GM18502 (cell line): ENCODE results near the gene LAMB3.

Experiments
- ATAC-seq: cut with Tn5 transposase; IDR thresholded peaks from one replicate; pipeline ENCODE4 v1.9.1; 2021; ENCODE audit warnings: mild to moderate bottlenecking; ENCODE audit not compliant: unreplicated experiment, poor library complexity

The LAMB3 gene

DNA sequence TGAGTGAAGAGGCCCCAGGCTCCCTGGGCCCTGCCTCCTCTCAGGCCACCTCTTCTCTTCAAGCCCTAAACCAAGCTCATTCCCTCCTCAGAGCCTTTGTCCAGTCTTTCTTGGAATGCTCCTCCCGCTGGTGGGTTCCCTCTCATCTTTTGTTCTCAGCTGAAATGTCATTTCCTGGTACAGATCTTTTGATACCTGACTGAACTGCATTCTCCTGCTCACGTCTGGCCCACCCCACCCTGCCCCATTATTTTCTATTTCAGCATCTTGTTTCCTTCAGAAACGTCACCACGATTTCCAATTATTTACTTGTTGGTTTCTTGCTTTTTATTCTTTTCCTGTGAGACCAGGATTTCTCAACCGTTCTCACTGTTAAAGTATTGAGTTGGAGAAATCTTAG lies 16.4 kb downstream of the LAMB3 start:
- ATAC-seq: no peak

DNA sequence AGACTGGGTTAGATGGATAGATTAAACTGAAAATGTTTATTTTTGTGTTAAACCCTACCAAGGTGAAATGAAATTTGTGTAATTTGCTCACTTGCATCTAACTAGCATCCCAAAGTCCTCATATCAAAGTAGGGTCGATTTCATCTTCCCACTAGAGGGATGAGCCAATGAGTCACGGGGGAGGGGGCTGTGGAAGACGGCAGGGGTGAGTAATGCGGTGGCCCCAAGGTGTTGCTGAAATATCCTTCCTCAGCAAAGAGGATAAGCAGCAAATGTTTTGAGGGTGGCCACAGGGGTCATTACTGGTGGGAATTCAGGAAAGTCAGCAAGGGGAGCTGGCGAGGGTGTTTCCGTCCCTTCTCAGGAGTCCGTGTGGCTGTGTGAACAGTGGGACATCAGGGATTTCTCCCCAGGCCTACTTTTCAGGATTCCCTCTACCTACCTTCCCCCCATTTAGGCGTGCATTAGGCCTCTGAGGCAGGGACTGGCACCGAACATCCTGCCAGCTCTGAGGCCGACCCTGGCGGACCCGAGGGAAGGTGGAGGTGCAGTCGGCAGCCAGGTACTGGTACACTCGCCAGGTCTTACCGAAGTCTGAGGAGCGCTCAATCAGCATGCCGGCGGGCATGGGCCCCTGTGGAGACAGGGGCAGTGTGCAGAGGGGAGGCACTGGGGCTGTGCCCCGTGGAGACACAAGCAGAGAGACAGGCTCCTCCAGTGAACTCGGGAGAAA lies 18.1 kb downstream of the LAMB3 start:
- no peak for ATAC-seq

DNA sequence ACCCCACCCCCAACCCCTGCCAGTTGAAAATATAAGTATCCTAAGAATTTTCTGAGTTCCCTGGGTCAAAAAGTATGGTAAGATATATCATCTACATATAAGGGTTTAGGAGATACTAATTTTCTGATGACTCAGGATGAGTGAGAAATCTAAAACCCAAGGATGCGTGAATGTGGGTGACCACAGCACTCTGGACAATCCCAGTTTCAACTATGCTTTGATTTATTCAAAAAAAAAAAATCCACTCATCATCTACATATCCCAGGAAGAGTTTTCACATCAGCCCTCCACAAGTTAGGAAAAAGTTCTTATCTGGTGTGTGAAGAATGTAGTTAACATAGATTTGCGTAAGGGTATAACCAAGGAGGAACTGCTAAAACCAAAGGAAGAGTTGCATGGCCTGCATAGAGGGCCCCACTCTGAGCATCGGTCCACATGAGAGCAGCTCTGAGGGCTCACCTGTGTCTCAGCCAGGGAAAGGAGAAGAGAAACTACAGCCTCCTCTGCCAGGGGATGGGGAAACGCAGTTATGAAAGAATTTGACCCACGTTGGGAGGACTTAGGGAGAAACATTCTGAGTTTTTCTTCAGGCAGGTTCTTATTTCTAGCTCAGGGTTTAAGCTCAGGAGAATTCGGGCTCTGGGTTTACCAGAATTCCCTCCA lies 18.8 kb downstream of the LAMB3 start:
- no peak for ATAC-seq

GRCh38 chr1:209630383-209631225 lies 21.6 kb downstream of the LAMB3 start:
- no peak for ATAC-seq

- ATAC-seq: no peak
These were observed 22.4 kb downstream of the LAMB3 start for GRCh38 chr1:209629621-209630382.

DNA sequence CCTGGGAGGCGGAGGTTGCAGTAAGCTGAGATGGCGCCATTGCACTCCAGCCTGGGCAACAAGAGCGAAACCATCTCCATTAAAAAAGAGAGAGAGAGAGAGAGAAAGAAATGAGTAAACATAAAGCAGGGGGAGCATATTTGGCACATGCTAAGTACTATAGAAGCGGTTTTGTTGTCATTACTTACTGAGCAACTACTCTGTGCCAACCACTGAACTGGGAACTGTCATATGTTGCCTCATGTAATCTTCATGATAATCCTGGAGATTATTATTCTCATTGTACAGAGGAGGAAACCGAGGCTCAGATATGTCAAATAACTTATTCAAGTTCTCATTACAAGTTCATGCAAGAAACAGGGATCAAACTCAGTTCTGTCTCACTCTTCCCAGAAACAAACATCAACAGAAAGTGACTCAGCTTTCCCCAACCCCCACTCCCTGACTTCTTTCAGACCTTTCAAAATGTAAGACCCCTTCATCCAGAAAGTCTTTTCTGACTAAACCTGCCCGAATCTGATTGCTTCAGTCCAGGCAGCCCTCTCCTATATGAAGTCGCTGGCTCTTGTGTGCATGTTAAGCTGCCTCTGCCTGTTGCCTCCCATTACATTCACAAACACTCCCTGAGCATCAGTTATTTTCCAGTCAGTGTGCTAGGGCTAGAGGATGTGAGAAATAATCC lies 23.5 kb downstream of the LAMB3 start:
- ATAC-seq: no peak

DNA sequence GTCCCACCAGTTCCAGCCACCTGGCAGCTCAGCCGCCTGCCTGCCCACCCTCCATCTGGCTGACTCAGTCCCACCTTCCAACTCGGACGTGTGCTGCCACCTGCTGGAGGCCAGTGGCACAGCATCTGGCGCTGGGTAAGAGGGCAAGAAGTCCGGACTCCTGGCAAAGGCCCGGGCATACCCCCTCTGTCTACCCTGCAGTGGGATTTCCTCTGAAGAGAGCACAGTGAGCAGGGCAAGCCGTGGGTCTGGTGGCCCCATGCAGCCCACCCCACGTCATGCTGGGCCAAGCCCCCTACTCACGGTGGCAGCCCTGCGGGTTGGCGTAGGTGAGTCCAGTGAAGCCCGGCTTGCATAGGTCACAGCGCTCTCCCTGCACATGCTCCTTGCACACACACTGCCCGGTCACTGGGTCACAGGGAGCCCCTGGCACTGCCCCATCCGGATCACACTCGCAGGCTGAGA lies 24.5 kb downstream of the LAMB3 start:
- peak; percentile 85 for ATAC-seq

DNA sequence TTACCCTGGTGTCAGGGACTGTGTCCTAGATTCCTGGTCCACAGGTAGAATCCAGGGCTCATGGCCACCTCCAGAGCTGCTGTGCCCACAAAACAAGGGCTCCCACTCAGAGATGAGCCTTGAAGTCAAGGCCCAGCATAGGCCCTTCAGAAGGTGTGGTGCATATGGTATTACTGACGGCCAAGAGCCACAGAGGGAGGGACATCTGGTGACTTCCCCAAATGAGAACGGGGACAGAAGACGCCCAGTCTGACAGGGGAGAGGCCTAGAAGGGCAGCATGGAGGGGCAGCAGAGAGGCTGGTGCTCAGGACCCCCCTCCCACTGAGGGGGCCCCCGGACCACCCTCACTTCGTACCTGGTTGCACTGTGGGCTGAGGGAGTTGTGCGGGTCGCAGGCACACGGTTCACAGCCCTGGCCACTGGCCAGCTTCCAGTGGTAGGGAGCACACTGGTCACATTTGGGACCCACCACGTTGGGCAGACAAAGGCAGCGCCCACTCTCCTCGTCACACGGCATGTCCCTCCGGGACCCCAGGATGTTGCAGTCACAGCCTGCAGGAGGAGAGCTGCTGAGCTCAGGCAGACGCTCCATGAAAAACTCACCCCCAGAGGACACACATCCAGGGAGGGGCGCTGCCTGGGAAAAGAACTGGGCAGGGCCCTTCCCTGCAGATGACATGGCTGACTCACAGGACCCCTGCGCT lies 25.0 kb downstream of the LAMB3 start:
- no peak for ATAC-seq

GRCh38 chr1:209626346-209627026 lies 25.7 kb downstream of the LAMB3 start:
- ATAC-seq: no peak

GRCh38 chr1:209625791-209626285 lies 26.4 kb downstream of the LAMB3 start:
- ATAC-seq: no peak

- no peak for ATAC-seq
These were observed 27.4 kb downstream of the LAMB3 start for GRCh38 chr1:209624558-209625549.

GRCh38 chr1:209622841-209623829 lies 29.1 kb downstream of the LAMB3 start:
- ATAC-seq: no peak

GRCh38 chr1:209621741-209622655 lies 30.2 kb downstream of the LAMB3 start:
- ATAC-seq: no peak

DNA sequence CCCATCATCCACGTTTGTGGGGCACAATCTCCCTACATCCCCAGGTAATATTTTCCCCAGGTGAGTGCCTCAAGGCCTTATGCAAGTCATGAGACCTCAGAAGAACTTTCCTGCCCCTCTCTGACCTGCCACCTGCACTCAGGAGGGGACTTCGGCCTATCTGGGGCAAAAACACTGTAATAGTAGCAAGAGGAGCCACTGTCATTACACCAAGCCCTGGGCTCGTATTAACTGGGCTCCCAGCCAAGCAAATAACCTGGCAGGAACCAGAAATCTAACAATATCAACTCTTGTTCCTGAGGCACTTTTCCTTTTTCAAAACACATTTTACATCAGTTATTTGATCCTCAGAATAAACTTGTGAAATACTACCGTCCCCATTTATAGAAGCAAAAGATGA lies 30.9 kb downstream of the LAMB3 start:
- ATAC-seq: no peak

DNA sequence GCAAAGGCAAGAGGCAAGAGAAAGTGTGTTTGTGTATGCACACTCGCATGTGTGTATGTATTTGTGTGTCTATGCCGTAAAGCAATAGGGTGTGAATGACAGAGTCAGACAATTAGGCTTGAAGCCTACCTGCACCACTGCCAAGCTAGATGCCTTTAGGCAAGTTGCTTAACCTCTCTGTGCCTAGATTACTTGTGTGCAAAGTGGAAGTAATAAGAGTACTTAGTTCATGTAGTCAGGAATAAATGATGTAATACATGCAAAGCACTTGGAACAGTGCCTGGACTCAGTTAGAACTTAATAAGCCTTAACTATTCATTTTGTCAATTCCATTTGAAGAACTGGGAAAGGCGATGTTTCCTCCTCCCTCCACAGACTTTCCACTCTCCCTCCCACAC lies 31.7 kb downstream of the LAMB3 start:
- no peak for ATAC-seq
